HepG2 (cell line): ENCODE data around the gene TGM4. TPM values are rescaled to one million over a fixed set of nuclear protein-coding genes. Genes with fewer than 3 reads are reported as not detected.

Source experiments
- ATAC-seq: fragments of 200-7000 bp; cut with Tn5 transposase; 3 replicates; pipeline ENCODE4 v1.9.1; 2020; ENCODE audit warnings: mild to moderate bottlenecking, moderate library complexity
- BruUV-seq: library from RNA; stranded (reverse); fragments of 400-500 nt; replicated peaks from 2 replicates; lab custom pipeline; 2021; lab: Mats Ljungman, UMichigan
- CTCF ChIA-PET: fragments of 300-600 bp; formaldehyde crosslinking; extraction: SDS; loops from one replicate; lab custom pipeline; 2021; ENCODE audit warnings: low total read pairs, inconsistent platforms, low intra/inter-chr PET ratio; lab: Yijun Ruan, JAX
- POLR2A ChIA-PET: fragments of 350-600 bp; sonication (Branson Sonifier 250); formaldehyde crosslinking; loops from one replicate; lab custom pipeline; 2020; ENCODE audit warnings: antibody characterized with exemption, inconsistent platforms; lab: Yijun Ruan, JAX
- DNase-seq: peaks from one replicate; pipeline ENCODE4 v3.0.0-alpha.2; 2015; ENCODE audit warnings: low spot score
- FAIRE-seq: peaks from 3 replicates; lab custom pipeline; 2011; peaks lifted over from hg19 to GRCh38; lab: Jason Lieb, UNC
- H2AFZ ChIP-seq: one replicate; pipeline ENCODE4 v1.6.1; 2011; ENCODE audit warnings: low read length, inconsistent platforms
- H3K27ac ChIP-seq: fragments of 300-600 bp; 3 replicates; pipeline ENCODE4 v1.8.0; 2011; ENCODE audit warnings: mixed run types, mild to moderate bottlenecking, mixed read lengths, low read length, inconsistent platforms; ENCODE audit not compliant: insufficient read depth; ENCODE audit errors: extremely low read length
- H3K27me3 ChIP-seq, 2 experiments: fragments of 200-600 bp in 1 of 2; 2 replicates in 1 of 2; 3 replicates in 1 of 2; pipeline versions ENCODE4 v1.6.0 to v1.8.0; 2011; ENCODE audit warnings: low read length in 2 of 2, mild to moderate bottlenecking in 2 of 2, moderate library complexity in 2 of 2, inconsistent platforms in 1 of 2; ENCODE audit not compliant: insufficient read depth in 2 of 2, control insufficient read depth in 1 of 2
- H3K36me3 ChIP-seq, 2 experiments: fragments of 200-600 bp in 1 of 2; replicated peaks in 1 of 2; 2 replicates in 1 of 2; 3 replicates in 1 of 2; pipeline versions ENCODE4 v1.5.1 to v1.8.0; 2011; ENCODE audit warnings: low read length in 2 of 2, inconsistent platforms in 1 of 2; ENCODE audit not compliant: insufficient read depth in 2 of 2, control insufficient read depth in 1 of 2
- H3K4me1 ChIP-seq: 2 replicates; pipeline ENCODE4 v1.5.1; 2012; ENCODE audit warnings: low read length, inconsistent platforms; ENCODE audit not compliant: insufficient read depth
- H3K4me2 ChIP-seq: 2 replicates; pipeline ENCODE4 v1.6.0; 2011; ENCODE audit warnings: low read depth, low read length, inconsistent platforms
- H3K4me3 ChIP-seq, 3 experiments: fragments of 200-600 bp in 1 of 3; sonication (generic), shearing (Covaris generic) in 1 of 3; replicated peaks in 1 of 3; 2 replicates each; pipeline ENCODE4 v1.5.1; 2011 to 2016; ENCODE audit warnings: low read length in 3 of 3, inconsistent platforms in 2 of 3, low read depth in 2 of 3, mild to moderate bottlenecking in 2 of 3, control low read depth in 1 of 3, mixed read lengths in 1 of 3; ENCODE audit not compliant: insufficient read depth in 1 of 3
- H3K79me2 ChIP-seq: one replicate; pipeline ENCODE4 v1.6.1; 2011; ENCODE audit warnings: low read length, inconsistent platforms; ENCODE audit not compliant: insufficient read depth
- H3K9ac ChIP-seq: 2 replicates; pipeline ENCODE4 v1.6.0; 2011; ENCODE audit warnings: mild to moderate bottlenecking, low read depth, low read length, inconsistent platforms; ENCODE audit not compliant: insufficient read depth
- H3K9me3 ChIP-seq: 2 replicates; pipeline ENCODE4 v1.5.1; 2012; ENCODE audit warnings: mild to moderate bottlenecking, low read length
- H4K20me1 ChIP-seq: 2 replicates; pipeline ENCODE4 v1.6.0; 2011; ENCODE audit warnings: inconsistent platforms, mild to moderate bottlenecking, low read length, moderate library complexity; ENCODE audit not compliant: insufficient read depth
- FOXM1 ChIP-seq: sonication (generic); formaldehyde crosslinking; IDR thresholded peaks from 2 replicates; pipeline ENCODE4 v1.5.0; 2020; ENCODE audit warnings: missing genetic modification reagents
- GLI4 ChIP-seq: sonication (generic); formaldehyde crosslinking; IDR thresholded peaks from 2 replicates; pipeline ENCODE4 v1.5.1; 2020; ENCODE audit warnings: missing genetic modification reagents, mild to moderate bottlenecking, moderate library complexity, borderline replicate concordance
- HNRNPUL1 ChIP-seq: fragments of 200-400 bp; formaldehyde crosslinking; IDR thresholded peaks from 2 replicates; pipeline ENCODE4 v1.6.1; 2017; ENCODE audit warnings: low read depth, mild to moderate bottlenecking, low read length, moderate library complexity
- HOXA9 ChIP-seq: sonication (generic); formaldehyde crosslinking; IDR thresholded peaks from 2 replicates; pipeline ENCODE4 v1.8.1; 2022; ENCODE audit warnings: missing genetic modification reagents, mild to moderate bottlenecking, moderate library complexity, borderline replicate concordance
- SIX4 ChIP-seq: sonication (generic); formaldehyde crosslinking; IDR thresholded peaks from 2 replicates; pipeline ENCODE4 v1.4.0; 2020; ENCODE audit warnings: missing genetic modification reagents
- TBL1XR1 ChIP-seq: fragments of 150-350 bp; IDR thresholded peaks from 2 replicates; pipeline ENCODE4 v1.6.1; 2014; ENCODE audit warnings: borderline replicate concordance, low read length; ENCODE audit not compliant: partially characterized antibody
- ZFP36L1 ChIP-seq: sonication (generic); formaldehyde crosslinking; IDR thresholded peaks from 2 replicates; pipeline ENCODE4 v1.8.0; 2022; ENCODE audit warnings: mild to moderate bottlenecking, missing genetic modification reagents, moderate library complexity
- ZNF530 ChIP-seq: sonication (generic); formaldehyde crosslinking; IDR thresholded peaks from 2 replicates; pipeline ENCODE4 v1.5.0; 2020; ENCODE audit warnings: low read depth, mild to moderate bottlenecking, missing genetic modification reagents
- ZNF569 ChIP-seq: sonication (generic); formaldehyde crosslinking; IDR thresholded peaks from 2 replicates; pipeline ENCODE4 v1.5.0; 2020; ENCODE audit warnings: mild to moderate bottlenecking, missing genetic modification reagents, moderate library complexity, borderline replicate concordance
- ZNF672 ChIP-seq: sonication (generic); formaldehyde crosslinking; IDR thresholded peaks from 2 replicates; pipeline ENCODE4 v1.8.1; 2022; ENCODE audit warnings: missing genetic modification reagents
- ZSCAN30 ChIP-seq: sonication (generic); formaldehyde crosslinking; IDR thresholded peaks from 2 replicates; pipeline ENCODE4 v1.5.0; 2020; ENCODE audit warnings: mild to moderate bottlenecking, missing genetic modification reagents
- WGBS: methylation state at CpG from one replicate; pipeline ENCODE4 v1.1.6; 2017; ENCODE audit warnings: low lambda C conversion rate; 5-methylcytosine and 5-hydroxymethylcytosine counted together
- in situ Hi-C: cut with HindIII; loops from 2 replicates; pipeline ENCODE4 v1.10.0; 2017; ENCODE audit warnings: low pct_unique_long_range_greater_than_20kb; ENCODE audit not compliant: extremely low pct_ligation_motif_present
- intact Hi-C: fragments of 100-400 bp; cut with micrococcal nuclease; formaldehyde crosslinking; loops from one replicate; pipeline ENCODE4 v1.10.0; 2022; ENCODE audit not compliant: unreplicated experiment
- polyA plus RNA-seq, 8 experiments: library from polyadenylated mRNA; depleted of rRNA in 3 of 8; stranded (reverse) in 7 of 8; unstranded in 1 of 8; fragments of >200 nt; fragmentation: Illumina TruSeq in 4 of 8; extraction: Trizol in 4 of 8; gene quantifications; 2 replicates each; pipeline versions ENCODE4 v1.2.1 to v1.2.3, GENCODE V29; 2011 to 2016; ENCODE audit warnings: low read depth in 4 of 8, missing spikeins in 1 of 8, mixed read lengths in 1 of 8; ENCODE audit not compliant: insufficient read depth in 1 of 8
- total RNA-seq, 5 experiments: library from RNA; depleted of rRNA; stranded (reverse); fragments of >200 nt; fragmentation: Illumina TruSeq; extraction: Trizol; gene quantifications; 2 replicates each; pipeline ENCODE4 v1.2.3, GENCODE V29; 2016; ENCODE audit warnings: low read depth in 1 of 5
- TF ChIP-seq, protein P1 (sequence below): sonication (generic); formaldehyde crosslinking; IDR thresholded peaks from 2 replicates; pipeline ENCODE4 v1.5.1; 2020; ENCODE audit warnings: mild to moderate bottlenecking, missing genetic modification reagents, moderate library complexity
- TF ChIP-seq, protein P2 (sequence below): sonication (generic); formaldehyde crosslinking; IDR thresholded peaks from 2 replicates; pipeline ENCODE4 v1.5.0; 2020; ENCODE audit warnings: missing genetic modification reagents
- TF ChIP-seq, protein P3 (sequence below): sonication (generic); formaldehyde crosslinking; IDR thresholded peaks from 2 replicates; pipeline ENCODE4 v1.5.1; 2020; ENCODE audit warnings: missing genetic modification reagents, mild to moderate bottlenecking, borderline replicate concordance
- TF ChIP-seq, protein P4 (sequence below): sonication (generic); formaldehyde crosslinking; IDR thresholded peaks from 2 replicates; pipeline ENCODE4 v1.9.0; 2021; ENCODE audit warnings: missing genetic modification reagents, borderline replicate concordance

TGM4 gene
- total and polyA plus RNA-seq, 2 of the 13 experiments (the other 11 are each of a cell fraction or from before 2014, with no cell fraction given): 0.07 to 0.15 TPM

DNA sequence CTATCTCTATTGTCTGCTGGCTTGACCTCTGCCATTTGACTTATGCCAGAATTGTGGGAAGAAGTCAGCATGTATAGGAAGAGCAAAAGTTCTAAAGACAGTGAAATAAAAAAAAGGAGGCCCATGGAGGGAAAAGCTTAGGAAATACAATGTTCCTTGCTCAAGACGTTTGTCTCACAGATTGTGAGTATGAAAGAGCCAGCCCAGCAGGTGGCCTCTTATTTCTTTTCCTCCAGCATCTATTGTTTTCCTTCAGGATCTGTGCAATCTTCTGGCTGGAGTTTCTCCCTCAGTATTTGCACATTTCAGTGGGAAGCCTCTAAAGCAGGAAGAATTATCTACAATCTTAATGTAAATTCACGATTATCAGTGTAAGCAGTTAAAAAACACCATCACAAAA, 57.9 kb downstream of the TGM4 start:
- H3K4me2 ChIP-seq: no peak overlapping the region
- FAIRE-seq: no peak
- no peaks in the 10 kb centered on the region for H3K27me3 ChIP-seq
- H4K20me1 ChIP-seq: no peaks in the 10 kb centered on the region
- no peaks in the 10 kb centered on the region for H3K9me3 ChIP-seq
- H2AFZ ChIP-seq: no peak overlapping the region
- intact Hi-C loops: no loop called here
- ChIA-PET CTCF (no interaction called here), POLR2A (no interaction called here)
- H3K4me1 ChIP-seq: peaks cover 13% of the 10 kb centered on the region
- no peak for ATAC-seq
- 89% methylated on average over 2 of the region's 2 CpGs for WGBS
- H3K27ac ChIP-seq: no peak overlapping the region
- H3K4me3 ChIP-seq: no peak overlapping the region
- H3K9ac ChIP-seq: no peak overlapping the region
- H3K79me2 ChIP-seq: no peaks in the 10 kb centered on the region
- no peak for DNase-seq
- BruUV-seq: TSS peak; percentile 27
- TF ChIP-seq ZFP36L1: no peak
- no peak for TF ChIP-seq ZNF569
- TF ChIP-seq ZSCAN30: no peak
- TF ChIP-seq HOXA9 (CRISPR knock-in tag): no peak
- TF ChIP-seq HNRNPUL1: no peak
- TF ChIP-seq, protein P1, sequence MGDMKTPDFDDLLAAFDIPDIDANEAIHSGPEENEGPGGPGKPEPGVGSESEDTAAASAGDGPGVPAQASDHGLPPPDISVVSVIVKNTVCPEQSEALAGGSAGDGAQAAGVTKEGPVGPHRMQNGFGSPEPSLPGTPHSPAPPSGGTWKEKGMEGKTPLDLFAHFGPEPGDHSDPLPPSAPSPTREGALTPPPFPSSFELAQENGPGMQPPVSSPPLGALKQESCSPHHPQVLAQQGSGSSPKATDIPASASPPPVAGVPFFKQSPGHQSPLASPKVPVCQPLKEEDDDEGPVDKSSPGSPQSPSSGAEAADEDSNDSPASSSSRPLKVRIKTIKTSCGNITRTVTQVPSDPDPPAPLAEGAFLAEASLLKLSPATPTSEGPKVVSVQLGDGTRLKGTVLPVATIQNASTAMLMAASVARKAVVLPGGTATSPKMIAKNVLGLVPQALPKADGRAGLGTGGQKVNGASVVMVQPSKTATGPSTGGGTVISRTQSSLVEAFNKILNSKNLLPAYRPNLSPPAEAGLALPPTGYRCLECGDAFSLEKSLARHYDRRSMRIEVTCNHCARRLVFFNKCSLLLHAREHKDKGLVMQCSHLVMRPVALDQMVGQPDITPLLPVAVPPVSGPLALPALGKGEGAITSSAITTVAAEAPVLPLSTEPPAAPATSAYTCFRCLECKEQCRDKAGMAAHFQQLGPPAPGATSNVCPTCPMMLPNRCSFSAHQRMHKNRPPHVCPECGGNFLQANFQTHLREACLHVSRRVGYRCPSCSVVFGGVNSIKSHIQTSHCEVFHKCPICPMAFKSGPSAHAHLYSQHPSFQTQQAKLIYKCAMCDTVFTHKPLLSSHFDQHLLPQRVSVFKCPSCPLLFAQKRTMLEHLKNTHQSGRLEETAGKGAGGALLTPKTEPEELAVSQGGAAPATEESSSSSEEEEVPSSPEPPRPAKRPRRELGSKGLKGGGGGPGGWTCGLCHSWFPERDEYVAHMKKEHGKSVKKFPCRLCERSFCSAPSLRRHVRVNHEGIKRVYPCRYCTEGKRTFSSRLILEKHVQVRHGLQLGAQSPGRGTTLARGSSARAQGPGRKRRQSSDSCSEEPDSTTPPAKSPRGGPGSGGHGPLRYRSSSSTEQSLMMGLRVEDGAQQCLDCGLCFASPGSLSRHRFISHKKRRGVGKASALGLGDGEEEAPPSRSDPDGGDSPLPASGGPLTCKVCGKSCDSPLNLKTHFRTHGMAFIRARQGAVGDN (CRISPR knock-in tag): no peak
- no peak for TF ChIP-seq TBL1XR1
- no peak for TF ChIP-seq SIX4 (CRISPR knock-in tag)
- no peak for TF ChIP-seq GLI4 (CRISPR knock-in tag)
- TF ChIP-seq, protein P2, sequence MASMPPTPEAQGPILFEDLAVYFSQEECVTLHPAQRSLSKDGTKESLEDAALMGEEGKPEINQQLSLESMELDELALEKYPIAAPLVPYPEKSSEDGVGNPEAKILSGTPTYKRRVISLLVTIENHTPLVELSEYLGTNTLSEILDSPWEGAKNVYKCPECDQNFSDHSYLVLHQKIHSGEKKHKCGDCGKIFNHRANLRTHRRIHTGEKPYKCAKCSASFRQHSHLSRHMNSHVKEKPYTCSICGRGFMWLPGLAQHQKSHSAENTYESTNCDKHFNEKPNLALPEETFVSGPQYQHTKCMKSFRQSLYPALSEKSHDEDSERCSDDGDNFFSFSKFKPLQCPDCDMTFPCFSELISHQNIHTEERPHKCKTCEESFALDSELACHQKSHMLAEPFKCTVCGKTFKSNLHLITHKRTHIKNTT (CRISPR knock-in tag): no peak
- TF ChIP-seq, protein P3, sequence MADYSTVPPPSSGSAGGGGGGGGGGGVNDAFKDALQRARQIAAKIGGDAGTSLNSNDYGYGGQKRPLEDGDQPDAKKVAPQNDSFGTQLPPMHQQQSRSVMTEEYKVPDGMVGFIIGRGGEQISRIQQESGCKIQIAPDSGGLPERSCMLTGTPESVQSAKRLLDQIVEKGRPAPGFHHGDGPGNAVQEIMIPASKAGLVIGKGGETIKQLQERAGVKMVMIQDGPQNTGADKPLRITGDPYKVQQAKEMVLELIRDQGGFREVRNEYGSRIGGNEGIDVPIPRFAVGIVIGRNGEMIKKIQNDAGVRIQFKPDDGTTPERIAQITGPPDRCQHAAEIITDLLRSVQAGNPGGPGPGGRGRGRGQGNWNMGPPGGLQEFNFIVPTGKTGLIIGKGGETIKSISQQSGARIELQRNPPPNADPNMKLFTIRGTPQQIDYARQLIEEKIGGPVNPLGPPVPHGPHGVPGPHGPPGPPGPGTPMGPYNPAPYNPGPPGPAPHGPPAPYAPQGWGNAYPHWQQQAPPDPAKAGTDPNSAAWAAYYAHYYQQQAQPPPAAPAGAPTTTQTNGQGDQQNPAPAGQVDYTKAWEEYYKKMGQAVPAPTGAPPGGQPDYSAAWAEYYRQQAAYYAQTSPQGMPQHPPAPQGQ (CRISPR knock-in tag): no peak
- TF ChIP-seq, protein P4, sequence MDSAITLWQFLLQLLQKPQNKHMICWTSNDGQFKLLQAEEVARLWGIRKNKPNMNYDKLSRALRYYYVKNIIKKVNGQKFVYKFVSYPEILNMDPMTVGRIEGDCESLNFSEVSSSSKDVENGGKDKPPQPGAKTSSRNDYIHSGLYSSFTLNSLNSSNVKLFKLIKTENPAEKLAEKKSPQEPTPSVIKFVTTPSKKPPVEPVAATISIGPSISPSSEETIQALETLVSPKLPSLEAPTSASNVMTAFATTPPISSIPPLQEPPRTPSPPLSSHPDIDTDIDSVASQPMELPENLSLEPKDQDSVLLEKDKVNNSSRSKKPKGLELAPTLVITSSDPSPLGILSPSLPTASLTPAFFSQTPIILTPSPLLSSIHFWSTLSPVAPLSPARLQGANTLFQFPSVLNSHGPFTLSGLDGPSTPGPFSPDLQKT (CRISPR knock-in tag): no peak
- no peak for TF ChIP-seq ZNF672
- no peak for TF ChIP-seq ZNF530 (CRISPR knock-in tag)
- TF ChIP-seq FOXM1 (CRISPR knock-in tag): no peak
- H3K36me3 ChIP-seq: peaks cover 11 to 40% of the 10 kb centered on the region in 2 experiments; a peak in 4 of 5 replicates
- in situ Hi-C loops: no loop called here
